ENCODE data around the gene GMDS. TPM values are rescaled to one million over a fixed set of nuclear protein-coding genes. Genes with fewer than 3 reads are reported as not detected.

GMDS gene
- total RNA-seq, 1 experiment from 2014 or later: 7.9 TPM

DNA sequence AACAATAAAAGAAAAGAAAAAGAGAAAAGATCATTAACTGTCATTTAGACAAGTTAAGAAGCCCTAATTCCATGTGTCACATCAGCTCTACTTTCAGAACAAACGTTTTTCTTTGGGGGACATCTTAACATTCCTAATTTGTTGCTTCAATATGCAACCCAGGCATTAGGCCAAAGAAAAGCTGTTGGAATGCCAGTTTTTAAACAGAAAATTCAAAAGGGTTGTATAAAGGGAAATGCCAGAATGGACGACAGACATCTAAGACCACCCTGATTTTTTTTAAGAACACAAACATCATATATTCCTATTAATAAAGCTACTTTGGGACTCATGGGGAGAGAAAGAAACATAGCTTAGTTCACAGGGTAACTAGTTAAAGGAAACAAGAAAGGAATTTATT, 315.0 kb downstream of the GMDS start:
- Histone ChIP-seq H3K27ac (peak overlapping the region; percentile 74), H3K36me3 (no peaks in the 10 kb centered on the region), H3K4me3 (no peak overlapping the region), H3K4me1 (replicated peaks) (peaks cover 23% of the 10 kb centered on the region), H3K27me3 (replicated peaks) (no peaks in the 10 kb centered on the region), H3K9me3 (replicated peaks) (no peaks in the 10 kb centered on the region; the same call in 1 of the 2 replicates)
- peak in 1 of 2 experiments; percentile 84 for DNase-seq (ENCODE audit: low read depth in 1 of 2, low spot score in 2 of 2)

GRCh38 chr6:1929931-1930330, 315.5 kb downstream of the GMDS start:
- Histone ChIP-seq H3K4me1 (replicated peaks) (peaks cover 23% of the 10 kb centered on the region), H3K36me3 (no peaks in the 10 kb centered on the region), H3K27me3 (replicated peaks) (no peaks in the 10 kb centered on the region), H3K4me3 (no peak overlapping the region), H3K9me3 (replicated peaks) (no peaks in the 10 kb centered on the region; the same call in 1 of the 2 replicates), H3K27ac (peak overlapping the region; percentile 74)
- DNase-seq (ENCODE audit: low read depth in 1 of 2, low spot score in 2 of 2): no peak

DNA sequence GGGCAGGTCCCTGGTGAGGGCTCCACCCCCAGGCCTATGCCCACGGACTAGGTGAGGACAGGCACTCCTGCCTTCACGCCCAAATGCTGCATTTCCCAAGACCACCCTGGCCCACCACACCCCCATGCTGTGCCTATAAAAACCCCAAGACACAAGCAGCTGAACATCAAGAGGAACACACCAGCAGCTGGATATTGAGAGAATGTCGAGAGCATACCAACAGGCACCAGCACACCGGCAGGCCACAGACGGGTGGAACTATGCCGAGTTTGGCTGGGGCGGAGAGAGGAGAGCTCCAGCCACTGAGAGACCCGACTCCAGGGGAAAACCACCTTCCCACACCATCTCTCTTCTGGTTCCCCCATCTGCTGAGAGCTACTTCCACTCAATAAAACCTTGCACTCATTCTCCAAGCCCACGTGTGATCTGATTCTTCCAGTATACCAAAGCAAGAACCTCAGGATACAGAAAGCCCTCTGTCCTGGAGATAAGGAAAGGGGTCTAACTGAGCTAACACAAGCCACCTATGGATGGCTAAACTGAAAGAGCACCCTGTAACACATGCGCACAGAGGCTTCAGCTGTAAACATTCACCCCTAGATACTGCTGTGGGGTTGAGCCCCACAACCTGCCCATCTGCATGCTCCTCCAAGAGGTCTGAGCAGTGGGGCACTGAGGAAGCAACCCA, 319.5 kb downstream of the GMDS start:
- Histone ChIP-seq H3K9me3 (replicated peaks) (no peaks in the 10 kb centered on the region; the same call in 1 of the 2 replicates), H3K36me3 (0 out of 2 replicates have a peak, but pooled peaks cover 1% of the 10 kb centered on the region), H3K4me3 (no peak overlapping the region), H3K27ac (no peak overlapping the region), H3K4me1 (replicated peaks) (peaks cover 18% of the 10 kb centered on the region), H3K27me3 (replicated peaks) (no peaks in the 10 kb centered on the region)
- DNase-seq (ENCODE audit: low read depth in 1 of 2, low spot score in 2 of 2): no peak

- DNase-seq (ENCODE audit: low read depth in 1 of 2, low spot score in 2 of 2): no peak
- H3K27me3 ChIP-seq (replicated peaks): no peaks in the 10 kb centered on the region
- H3K36me3 ChIP-seq: 0 out of 2 replicates have a peak, but pooled peaks cover 3% of the 10 kb centered on the region
- H3K9me3 ChIP-seq (replicated peaks): no peaks in the 10 kb centered on the region
- H3K4me3 ChIP-seq: no peak overlapping the region
- H3K4me1 ChIP-seq (replicated peaks): no peaks in the 10 kb centered on the region
- H3K27ac ChIP-seq: no peak overlapping the region
Measured at GRCh38 chr6:1923449-1923848, 322.0 kb downstream of the GMDS start.

DNA sequence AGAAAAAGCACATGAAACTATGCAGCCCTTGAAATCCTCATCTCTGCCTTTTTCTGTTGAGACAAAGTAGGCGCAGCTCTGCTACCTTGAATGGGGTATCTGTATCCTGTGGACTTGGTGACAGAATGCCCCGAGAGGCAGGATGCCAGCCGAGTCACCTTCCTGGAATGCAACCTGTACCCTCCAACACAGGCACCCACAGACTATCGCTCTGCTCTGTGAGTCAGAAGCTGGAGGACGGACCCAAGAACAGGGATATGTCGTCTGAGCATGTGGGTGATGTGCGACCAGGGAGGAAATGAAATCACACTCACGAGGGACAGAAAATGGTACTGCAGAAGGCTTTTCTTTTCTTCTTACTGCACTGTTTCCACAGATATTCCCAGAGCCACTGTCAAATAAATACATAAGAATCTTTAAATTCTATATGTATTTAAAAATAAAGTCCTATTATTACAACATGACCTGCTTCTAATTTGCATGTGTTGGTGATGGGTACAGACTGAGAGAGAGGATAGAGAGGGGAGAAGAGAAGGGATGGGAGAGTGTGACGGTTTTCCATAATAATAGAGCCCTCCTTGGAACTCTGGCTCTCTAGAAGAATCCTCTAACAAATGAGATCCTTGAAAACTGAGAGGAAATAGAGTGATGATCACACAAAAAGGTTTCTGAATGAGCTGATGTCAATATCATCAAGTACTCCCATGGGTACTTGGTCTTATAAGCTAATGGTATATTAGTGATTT, 327.6 kb downstream of the GMDS start:
- Histone ChIP-seq H3K4me1 (replicated peaks) (peaks cover 32% of the 10 kb centered on the region), H3K27ac (peak overlapping the region; percentile 90), H3K4me3 (no peak overlapping the region), H3K27me3 (replicated peaks) (no peaks in the 10 kb centered on the region), H3K9me3 (replicated peaks) (no peaks in the 10 kb centered on the region), H3K36me3 (0 out of 2 replicates have a peak, but pooled peaks cover 3% of the 10 kb centered on the region)
- peak; percentile 71 to 91 for DNase-seq (ENCODE audit: low read depth in 1 of 2, low spot score in 2 of 2)

- Histone ChIP-seq H3K27ac (peak overlapping the region; percentile 90), H3K36me3 (0 out of 2 replicates have a peak, but pooled peaks cover 3% of the 10 kb centered on the region), H3K4me1 (replicated peaks) (peaks cover 32% of the 10 kb centered on the region), H3K27me3 (replicated peaks) (no peaks in the 10 kb centered on the region), H3K4me3 (no peak overlapping the region), H3K9me3 (replicated peaks) (no peaks in the 10 kb centered on the region)
- peak in 1 of 2 experiments; percentile 77 for DNase-seq (ENCODE audit: low read depth in 1 of 2, low spot score in 2 of 2)
Measured at GRCh38 chr6:1916334-1917070, 328.9 kb downstream of the GMDS start.

GRCh38 chr6:1915226-1915625, 330.2 kb downstream of the GMDS start:
- H3K9me3 ChIP-seq (replicated peaks): no peaks in the 10 kb centered on the region
- no peak overlapping the region for H3K27ac ChIP-seq
- H3K4me1 ChIP-seq (replicated peaks): peaks cover 43% of the 10 kb centered on the region
- no peaks in the 10 kb centered on the region for H3K36me3 ChIP-seq
- DNase-seq (ENCODE audit: low read depth in 1 of 2, low spot score in 2 of 2): no peak
- no peak overlapping the region for H3K4me3 ChIP-seq
- no peaks in the 10 kb centered on the region for H3K27me3 ChIP-seq (replicated peaks)

GRCh38 chr6:1913577-1913976, 331.8 kb downstream of the GMDS start:
- no peak for DNase-seq (ENCODE audit: low read depth in 1 of 2, low spot score in 2 of 2)
- Histone ChIP-seq H3K4me1 (replicated peaks) (peaks cover 57% of the 10 kb centered on the region), H3K27ac (no peak overlapping the region), H3K4me3 (no peak overlapping the region), H3K36me3 (no peaks in the 10 kb centered on the region), H3K27me3 (replicated peaks) (no peaks in the 10 kb centered on the region), H3K9me3 (replicated peaks) (no peaks in the 10 kb centered on the region)

GRCh38 chr6:1912731-1913130, 332.7 kb downstream of the GMDS start:
- H3K4me1 ChIP-seq (replicated peaks): peaks cover 55% of the 10 kb centered on the region
- H3K9me3 ChIP-seq (replicated peaks): no peaks in the 10 kb centered on the region
- no peaks in the 10 kb centered on the region for H3K27me3 ChIP-seq (replicated peaks)
- no peak for DNase-seq (ENCODE audit: low read depth in 1 of 2, low spot score in 2 of 2)
- no peaks in the 10 kb centered on the region for H3K36me3 ChIP-seq
- H3K4me3 ChIP-seq: no peak overlapping the region
- no peak overlapping the region for H3K27ac ChIP-seq

GRCh38 chr6:1911474-1911873, 333.9 kb downstream of the GMDS start:
- no peaks in the 10 kb centered on the region for H3K36me3 ChIP-seq
- H3K9me3 ChIP-seq (replicated peaks): no peaks in the 10 kb centered on the region
- H3K27ac ChIP-seq: no peak overlapping the region
- no peak for DNase-seq (ENCODE audit: low read depth in 1 of 2, low spot score in 2 of 2)
- no peaks in the 10 kb centered on the region for H3K27me3 ChIP-seq (replicated peaks)
- H3K4me3 ChIP-seq: no peak overlapping the region
- H3K4me1 ChIP-seq (replicated peaks): peaks cover 42% of the 10 kb centered on the region

DNA sequence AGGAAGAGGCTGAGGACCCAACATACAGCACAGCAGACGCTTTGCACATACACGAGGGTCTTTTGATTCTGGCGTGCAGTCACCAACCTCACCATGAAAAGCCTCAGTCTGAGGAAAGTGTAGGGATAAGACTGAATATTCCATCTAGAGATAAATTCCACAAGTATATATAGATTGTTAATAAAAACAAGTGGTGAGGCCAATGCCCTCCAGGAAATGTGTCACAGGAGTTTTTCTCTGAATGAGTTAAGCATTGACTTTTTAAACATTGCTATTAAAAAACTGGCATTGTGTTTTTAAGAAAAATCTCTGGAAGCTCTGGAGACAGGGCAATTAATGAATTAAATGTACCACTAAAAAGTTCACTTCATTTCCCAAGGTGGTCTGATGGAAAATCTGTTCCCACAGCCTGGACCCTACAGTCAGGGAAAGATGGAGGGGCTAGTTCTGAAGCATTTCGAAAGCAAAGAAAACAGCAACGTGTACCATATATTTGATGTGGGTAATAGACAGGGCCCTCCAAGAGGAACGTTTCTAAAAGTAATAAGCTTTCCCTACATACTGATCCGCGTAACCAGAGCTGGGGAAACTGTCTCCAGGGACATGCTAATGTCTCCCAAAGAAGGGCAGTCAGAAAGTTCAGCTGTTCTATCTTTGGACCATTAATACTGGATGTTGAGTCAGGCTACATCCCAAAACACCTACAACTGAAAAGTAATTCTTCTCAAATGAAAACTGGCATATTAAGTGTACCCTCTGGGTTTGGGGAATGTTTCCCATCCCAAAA, 334.6 kb downstream of the GMDS start:
- H3K36me3 ChIP-seq: no peaks in the 10 kb centered on the region
- H3K4me1 ChIP-seq (replicated peaks): peaks cover 35% of the 10 kb centered on the region
- H3K4me3 ChIP-seq: no peak overlapping the region
- no peaks in the 10 kb centered on the region for H3K27me3 ChIP-seq (replicated peaks)
- DNase-seq (ENCODE audit: low read depth in 1 of 2, low spot score in 2 of 2): no peak
- H3K27ac ChIP-seq: no peak overlapping the region
- H3K9me3 ChIP-seq (replicated peaks): no peaks in the 10 kb centered on the region

DNA sequence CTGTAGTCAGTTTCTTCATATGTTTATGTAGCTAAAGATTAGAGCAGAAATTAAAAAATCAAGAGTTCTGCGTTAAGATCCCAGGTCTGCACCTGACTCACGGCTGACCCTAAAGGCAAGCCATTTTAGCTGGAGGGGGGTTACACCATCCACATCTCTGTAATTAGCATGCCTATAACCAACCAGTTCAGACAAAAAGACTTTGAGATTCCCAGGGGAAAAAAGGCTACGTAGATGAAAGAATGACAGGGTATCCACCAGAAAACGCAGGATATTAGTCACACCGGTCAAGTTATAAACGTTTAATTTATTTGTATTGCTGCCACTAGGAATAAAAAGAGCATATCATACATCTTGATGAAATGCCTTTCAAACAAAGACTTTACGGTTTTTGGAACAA, 336.6 kb downstream of the GMDS start:
- no peaks in the 10 kb centered on the region for H3K27me3 ChIP-seq (replicated peaks)
- H3K4me3 ChIP-seq: no peak overlapping the region
- peaks cover 33% of the 10 kb centered on the region for H3K4me1 ChIP-seq (replicated peaks)
- DNase-seq (ENCODE audit: low read depth in 1 of 2, low spot score in 2 of 2): peak in 1 of 2 experiments; percentile 48
- no peak overlapping the region; the same call in 1 of the 2 replicates for H3K27ac ChIP-seq
- H3K9me3 ChIP-seq (replicated peaks): no peaks in the 10 kb centered on the region
- H3K36me3 ChIP-seq: no peaks in the 10 kb centered on the region

GRCh38 chr6:1906609-1907008, 338.8 kb downstream of the GMDS start:
- Histone ChIP-seq H3K4me3 (no peak overlapping the region), H3K4me1 (replicated peaks) (peaks cover 40% of the 10 kb centered on the region), H3K9me3 (replicated peaks) (no peaks in the 10 kb centered on the region), H3K27ac (no peak overlapping the region), H3K36me3 (no peaks in the 10 kb centered on the region), H3K27me3 (replicated peaks) (no peaks in the 10 kb centered on the region)
- DNase-seq (ENCODE audit: low read depth in 1 of 2, low spot score in 2 of 2): no peak
